ENCODE results near the gene PGPEP1.

The PGPEP1 gene

GRCh38 chr19:18368504-18369222 is 28.3 kb downstream of the PGPEP1 start:
- Histone ChIP-seq H3K27me3 (no peaks in the 10 kb centered on the region), H3K27ac (no peak overlapping the region), H3K4me1 (peaks cover 0 to 20% (median 10%) of the 10 kb centered on the region in 4 donors), H3K4me3 (no peak overlapping the region), H3K36me3 (peaks cover 0 to under 1% (median under 1%) of the 10 kb centered on the region in 3 donors), H3K9me3 (no peaks in the 10 kb centered on the region)
- TF ChIP-seq CTCF (IDR thresholded peaks at IDR 0.05), result no peak
- no peak for DNase-seq
- intact Hi-C loops (cut with DNase I; ENCODE audit: low total_unique reads), result no loop called here

GRCh38 chr19:18373407-18373891 is 33.1 kb downstream of the PGPEP1 start:
- H3K4me1 ChIP-seq, result peaks cover 3 to 23% (median 13%) of the 10 kb centered on the region in 4 donors
- H3K27me3 ChIP-seq, result no peaks in the 10 kb centered on the region
- peak overlapping the region; percentile 69 to 71 for H3K27ac ChIP-seq
- no peak for TF ChIP-seq CTCF (IDR thresholded peaks at IDR 0.05)
- H3K36me3 ChIP-seq, result no peaks in the 10 kb centered on the region
- no peak overlapping the region for H3K4me3 ChIP-seq
- intact Hi-C loops (cut with DNase I; ENCODE audit: low total_unique reads), result no loop called here
- no peak for DNase-seq
- no peaks in the 10 kb centered on the region for H3K9me3 ChIP-seq

- Histone ChIP-seq H3K36me3 (no peaks in the 10 kb centered on the region), H3K27ac (peak overlapping the region; percentile 69 to 71), H3K4me3 (no peak overlapping the region), H3K4me1 (peaks cover 3 to 26% (median 13%) of the 10 kb centered on the region in 4 donors), H3K9me3 (no peaks in the 10 kb centered on the region), H3K27me3 (no peaks in the 10 kb centered on the region)
- intact Hi-C loops (cut with DNase I; ENCODE audit: low total_unique reads), result no loop called here
- DNase-seq, result peak; percentile 95 to 96
- TF ChIP-seq CTCF (IDR thresholded peaks at IDR 0.05), result no peak
These were observed 33.7 kb downstream of the PGPEP1 start for GRCh38 chr19:18373892-18374629.

- Histone ChIP-seq H3K27me3 (peaks cover 0 to 4% of the 10 kb centered on the region in 2 donors), H3K9me3 (no peaks in the 10 kb centered on the region), H3K36me3 (no peaks in the 10 kb centered on the region), H3K27ac (no peak overlapping the region), H3K4me1 (peaks cover 3 to 41% (median 13%) of the 10 kb centered on the region in 4 donors), H3K4me3 (no peak overlapping the region)
- intact Hi-C loops (cut with DNase I; ENCODE audit: low total_unique reads), result no loop called here
- TF ChIP-seq CTCF (IDR thresholded peaks at IDR 0.05), result no peak
- DNase-seq, result no peak
These were observed 36.6 kb downstream of the PGPEP1 start for GRCh38 chr19:18377026-18377425.

GRCh38 chr19:18379803-18380747 is 39.7 kb downstream of the PGPEP1 start:
- Histone ChIP-seq H3K36me3 (no peaks in the 10 kb centered on the region), H3K9me3 (no peaks in the 10 kb centered on the region), H3K4me1 (peaks cover 0 to 24% (median 0%) of the 10 kb centered on the region in 4 donors), H3K27me3 (peaks cover 0 to 28% of the 10 kb centered on the region in 2 donors), H3K4me3 (no peak overlapping the region), H3K27ac (peak overlapping the region; percentile 25 to 36)
- DNase-seq, result peak; percentile 94 to 96
- intact Hi-C loops (cut with DNase I; ENCODE audit: low total_unique reads), result no loop called here
- no peak for TF ChIP-seq CTCF (IDR thresholded peaks at IDR 0.05)
